GM18907 (cell line): ENCODE measurements around the gene SLC2A6.
A peak's percentile ranks its signal among the peaks of the same experiment; 100 is the strongest.

Source experiments
- ATAC-seq: cut with Tn5 transposase; IDR thresholded peaks from one replicate; pipeline ENCODE4 v1.9.1; 2021; ENCODE audit warnings: mild to moderate bottlenecking, moderate library complexity; ENCODE audit not compliant: unreplicated experiment

SLC2A6 gene

GRCh38 chr9:133478851-133479711 lies at the start of gene SLC2A6:
Gene SLC2A6, minus strand, starts transcription at chr9:133479099. Its CDS starts 40 bp downstream, at chr9:133479059.
- ATAC-seq: peak; percentile 86

- no peak for ATAC-seq
These were observed 49.3 kb upstream of the SLC2A6 start for GRCh38 chr9:133528001-133528875.

- ATAC-seq: no peak
These were observed 48.6 kb upstream of the SLC2A6 start for GRCh38 chr9:133527444-133527920.

GRCh38 chr9:133526721-133527321 lies 47.9 kb upstream of the SLC2A6 start:
- ATAC-seq: no peak

GRCh38 chr9:133525677-133526076 lies 46.8 kb upstream of the SLC2A6 start:
- ATAC-seq: no peak

- no peak for ATAC-seq
These were observed 45.9 kb upstream of the SLC2A6 start, which contains the start of gene MYMK for GRCh38 chr9:133524679-133525228. Gene MYMK, minus strand, starts transcription at chr9:133524959. Its CDS starts 115 bp downstream, at chr9:133524844.

GRCh38 chr9:133524146-133524545 lies 45.2 kb upstream of the SLC2A6 start:
- ATAC-seq: no peak

GRCh38 chr9:133523106-133523505 lies 44.2 kb upstream of the SLC2A6 start:
- no peak for ATAC-seq

- no peak for ATAC-seq
These were observed 43.4 kb upstream of the SLC2A6 start for GRCh38 chr9:133522073-133522910.

- ATAC-seq: no peak
These were observed 42.5 kb upstream of the SLC2A6 start for GRCh38 chr9:133521122-133522072.

GRCh38 chr9:133520121-133520835 lies 41.4 kb upstream of the SLC2A6 start:
- no peak for ATAC-seq

GRCh38 chr9:133519693-133520092 lies 40.8 kb upstream of the SLC2A6 start:
- no peak for ATAC-seq

GRCh38 chr9:133518706-133519449 lies 40.0 kb upstream of the SLC2A6 start:
- no peak for ATAC-seq

GRCh38 chr9:133518200-133518599 lies 39.3 kb upstream of the SLC2A6 start:
- no peak for ATAC-seq

- ATAC-seq: no peak
These were observed 38.8 kb upstream of the SLC2A6 start for GRCh38 chr9:133517711-133518110.

GRCh38 chr9:133516961-133517350 lies 38.1 kb upstream of the SLC2A6 start:
- no peak for ATAC-seq

GRCh38 chr9:133516256-133516960 lies 37.5 kb upstream of the SLC2A6 start:
- no peak for ATAC-seq
